Stimulated activated naive CD8-positive, alpha-beta T cell treated with anti-CD3 and anti-CD28 coated beads, Interleukin-15, Interleukin-2, amounts not matched to agents 100 U/mL and 50 U/mL, for 24 hours (primary cell): Measurements from ENCODE around the gene UBC.
"Not testable (repeated sequence)": the region's sequence is repeated elsewhere in the genome, so short reads cannot be mapped to it uniquely, and the experiment has no call there.

ENCODE experiments used
- ATAC-seq: fragments of 150-1000 bp; cut with Tn5 transposase; one replicate; pipeline ENCODE4 v1.10.0; 2021
- DNase-seq: peaks from one replicate; pipeline ENCODE4 v3.0.0; 2021

UBC gene

DNA sequence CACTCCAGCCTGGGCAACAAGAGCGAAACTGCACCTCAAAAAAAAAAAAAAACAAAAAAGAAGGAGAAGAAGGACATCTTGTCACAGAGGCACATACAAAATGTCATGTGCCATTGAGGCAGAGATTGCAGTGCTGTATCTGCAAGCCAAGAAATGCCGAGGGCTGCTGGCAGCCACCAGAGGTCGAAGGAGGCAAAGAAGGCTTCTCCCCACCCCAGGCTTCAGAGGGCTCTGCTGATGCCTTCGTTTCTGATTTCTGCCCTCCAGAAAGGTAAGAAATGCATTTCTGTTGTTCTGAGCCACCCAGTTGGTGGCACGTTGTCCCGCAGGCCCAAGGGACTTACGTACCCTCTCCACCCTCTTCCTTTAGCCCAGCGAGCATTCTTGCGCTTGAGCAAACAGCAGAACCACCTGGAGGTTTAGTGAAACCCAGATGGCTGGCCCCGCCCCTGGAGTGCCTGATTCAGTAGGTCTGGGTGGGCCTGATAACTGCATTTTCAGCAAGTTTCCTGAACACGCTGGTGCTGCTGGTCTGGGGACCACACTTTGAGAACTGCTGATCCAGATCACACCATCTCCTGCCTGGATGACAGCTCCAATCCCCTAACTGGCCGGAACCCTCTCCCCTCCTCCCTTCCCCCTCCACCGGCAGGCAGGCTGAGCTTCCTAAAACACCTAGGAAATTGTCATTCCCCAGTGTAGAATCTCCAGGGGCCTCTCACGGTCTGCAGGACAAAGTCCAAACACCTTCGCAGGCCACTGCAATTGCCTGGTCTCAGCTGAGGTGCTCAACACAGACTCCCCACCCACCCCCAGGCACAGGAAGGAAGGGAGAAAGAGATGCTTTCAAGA is 29.6 kb downstream of the UBC start:
- DNase-seq (no peak), ATAC-seq (peak; percentile 42)

DNA sequence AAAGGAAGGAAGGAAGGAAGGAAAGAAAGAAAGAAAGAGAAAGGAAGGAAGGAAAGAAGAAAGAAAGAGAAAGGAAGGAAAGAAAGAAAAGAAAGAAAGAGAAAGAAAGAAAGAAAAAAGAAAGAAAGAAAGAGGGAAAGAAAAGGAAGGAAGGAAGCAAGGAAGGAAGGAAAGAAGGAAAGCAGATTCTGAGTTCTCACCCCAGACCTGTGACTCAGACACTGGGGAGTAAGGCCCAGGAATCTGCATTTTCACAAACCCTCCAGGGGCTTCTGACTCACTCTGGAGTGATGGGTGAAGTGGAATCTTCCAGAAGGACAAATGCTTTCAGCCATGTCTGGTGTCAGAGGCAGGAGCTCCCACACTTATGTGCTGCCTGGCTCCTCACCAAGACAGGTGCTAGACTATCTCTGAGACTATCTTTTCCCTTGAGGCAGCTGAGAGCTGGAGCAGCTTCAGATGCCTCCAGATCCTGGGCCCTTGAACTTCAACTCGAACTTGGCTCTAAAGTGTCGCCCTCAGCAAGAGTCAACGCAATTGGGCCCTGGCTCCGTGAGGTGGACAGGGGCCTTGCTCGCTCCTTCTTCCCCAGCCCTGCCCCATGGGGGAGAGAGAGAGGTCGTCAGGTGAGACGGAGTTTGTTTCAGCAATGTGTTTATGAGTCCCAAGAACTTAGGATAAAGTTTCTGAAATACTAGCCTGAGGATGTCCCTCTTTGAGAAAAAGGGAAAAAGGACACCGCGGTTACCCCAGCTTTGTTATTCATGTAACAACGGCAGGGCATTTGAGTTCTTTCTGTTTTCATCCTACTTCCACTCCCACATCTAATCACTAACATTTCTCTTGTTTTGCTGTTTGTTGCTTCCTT is 31.0 kb downstream of the UBC start:
- DNase-seq = no peak

DNA sequence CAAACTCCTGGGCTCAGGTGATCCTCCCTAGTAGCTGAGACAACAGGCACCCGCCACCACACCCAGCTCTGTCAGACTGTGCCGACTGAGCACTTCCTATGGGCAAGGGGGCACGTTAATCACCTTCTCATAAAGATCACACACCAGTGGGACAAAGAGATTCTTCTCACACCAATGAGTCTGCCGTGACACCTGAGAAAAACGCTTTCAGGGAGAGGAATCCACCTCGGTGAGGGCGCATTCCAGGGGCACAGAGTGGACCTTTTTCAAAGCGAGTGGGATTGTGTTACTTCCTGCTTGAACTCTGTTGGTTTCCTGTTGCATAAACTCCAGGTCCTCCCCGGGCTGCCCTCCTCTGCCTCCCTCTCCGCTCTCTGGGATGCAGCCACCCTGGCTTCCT is 33.3 kb downstream of the UBC start:
- DNase-seq (no peak), ATAC-seq (no peak)

More for the DNA sequence above, 31.0 kb downstream of the UBC start:
- peak; percentile 19 for ATAC-seq

DNA sequence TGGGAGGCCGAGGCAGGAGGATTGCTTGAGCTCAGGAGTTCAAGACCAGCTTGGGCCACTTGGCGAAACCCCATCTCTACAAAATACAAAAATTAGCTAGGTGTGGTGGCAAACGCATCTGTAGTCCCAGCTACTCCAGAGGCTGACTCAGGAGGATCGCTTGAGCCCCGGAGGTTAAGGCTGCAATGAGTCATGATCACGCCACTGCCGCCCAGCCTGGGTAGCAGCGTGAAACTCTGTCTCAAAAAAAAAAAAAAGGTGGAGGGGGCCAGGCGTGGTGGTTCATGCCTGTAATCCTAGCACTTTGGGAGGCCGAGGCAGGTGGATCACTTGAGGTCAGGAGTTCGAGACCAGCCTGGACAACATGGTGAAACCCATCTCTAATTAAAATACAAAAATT is 34.1 kb downstream of the UBC start:
- not testable (repeated sequence) for ATAC-seq, DNase-seq

DNA sequence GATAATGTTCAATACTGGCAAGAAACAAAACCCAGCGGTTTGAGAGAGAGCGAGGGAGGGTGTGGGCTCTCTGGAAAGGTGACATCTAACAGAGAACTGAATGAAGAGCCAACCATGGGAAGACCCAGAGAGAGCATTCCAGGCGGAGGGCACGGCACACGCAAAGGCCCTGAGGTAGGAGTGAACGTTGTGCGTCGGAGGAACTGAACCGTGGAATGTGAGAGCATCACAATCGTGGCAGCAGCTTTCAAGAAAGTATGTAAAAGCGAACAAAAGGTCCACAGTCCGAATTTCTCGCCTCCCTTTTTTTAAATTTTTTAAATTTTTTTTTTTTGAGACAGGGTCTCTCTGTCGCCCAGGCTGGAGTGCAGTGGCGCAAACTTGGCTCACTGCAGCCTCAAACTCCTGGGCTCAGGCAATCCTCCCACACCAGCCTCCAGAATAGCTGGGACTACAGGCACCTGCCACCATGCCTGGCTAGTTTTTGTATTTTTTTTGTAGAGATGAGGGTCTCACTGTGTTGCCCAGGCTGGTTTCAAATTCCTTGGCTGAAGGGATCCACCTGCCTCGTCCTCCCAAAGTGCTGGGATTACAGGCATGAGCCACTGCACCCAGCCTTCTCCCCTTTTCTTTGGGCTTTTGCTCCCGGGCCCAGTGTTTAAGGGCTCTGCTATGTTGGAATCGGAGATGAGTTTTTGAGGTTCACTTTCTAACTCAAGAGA is 35.5 kb downstream of the UBC start:
- ATAC-seq = no peak
- DNase-seq = no peak

DNA sequence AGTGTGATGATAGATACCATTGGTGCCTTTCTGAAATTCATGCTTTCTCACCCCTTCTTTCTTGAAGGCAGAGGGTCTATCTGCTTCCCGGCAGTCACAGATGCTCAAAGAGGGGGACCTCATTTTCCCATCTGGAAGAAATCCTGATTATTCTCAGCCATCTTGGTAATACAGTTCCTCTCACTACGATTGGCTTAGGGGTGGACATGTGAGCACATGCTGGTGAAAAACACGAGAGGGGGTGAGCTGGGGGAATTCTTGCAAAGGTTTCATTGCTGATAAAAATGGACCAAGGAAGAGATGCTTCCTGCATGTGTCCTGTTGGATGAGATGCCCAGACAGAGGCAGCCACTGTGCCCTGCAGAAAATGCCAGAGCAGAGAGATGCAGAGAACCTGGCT is 37.0 kb downstream of the UBC start:
- DNase-seq (no peak), ATAC-seq (no peak)

DNA sequence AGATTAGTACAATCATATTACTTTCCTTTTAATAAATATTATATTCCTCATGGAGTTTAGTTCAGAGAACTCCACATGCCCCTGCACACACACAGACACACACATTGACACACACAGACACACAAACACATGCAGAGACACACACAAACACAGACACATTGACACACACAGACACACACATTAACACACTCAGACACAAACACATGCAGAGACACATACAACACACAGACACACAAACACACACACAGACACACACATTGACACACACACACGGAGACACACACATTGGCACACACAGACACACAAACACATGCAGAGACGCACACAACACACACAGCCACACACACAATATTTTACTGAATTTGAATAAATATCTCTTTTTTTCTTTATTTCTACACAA is 38.3 kb downstream of the UBC start:
- no peak for DNase-seq
- ATAC-seq = no peak

DNA sequence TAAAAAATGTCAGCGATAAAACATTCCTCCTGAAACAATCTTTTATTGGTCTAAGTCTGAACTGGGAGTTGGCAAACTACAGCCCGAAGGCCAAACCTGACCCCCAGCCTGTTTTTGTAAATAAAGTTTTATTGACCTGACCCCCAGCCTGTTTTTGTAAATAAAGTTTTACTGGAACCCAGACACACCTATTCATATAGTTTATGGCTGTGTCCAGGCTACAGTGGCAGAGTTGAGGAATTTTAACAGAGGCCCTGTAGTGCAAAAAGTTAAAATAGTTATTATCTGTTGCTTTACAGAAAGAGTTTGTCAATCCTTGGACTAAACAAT is 38.7 kb downstream of the UBC start:
- DNase-seq = no peak
- no peak for ATAC-seq

DNA sequence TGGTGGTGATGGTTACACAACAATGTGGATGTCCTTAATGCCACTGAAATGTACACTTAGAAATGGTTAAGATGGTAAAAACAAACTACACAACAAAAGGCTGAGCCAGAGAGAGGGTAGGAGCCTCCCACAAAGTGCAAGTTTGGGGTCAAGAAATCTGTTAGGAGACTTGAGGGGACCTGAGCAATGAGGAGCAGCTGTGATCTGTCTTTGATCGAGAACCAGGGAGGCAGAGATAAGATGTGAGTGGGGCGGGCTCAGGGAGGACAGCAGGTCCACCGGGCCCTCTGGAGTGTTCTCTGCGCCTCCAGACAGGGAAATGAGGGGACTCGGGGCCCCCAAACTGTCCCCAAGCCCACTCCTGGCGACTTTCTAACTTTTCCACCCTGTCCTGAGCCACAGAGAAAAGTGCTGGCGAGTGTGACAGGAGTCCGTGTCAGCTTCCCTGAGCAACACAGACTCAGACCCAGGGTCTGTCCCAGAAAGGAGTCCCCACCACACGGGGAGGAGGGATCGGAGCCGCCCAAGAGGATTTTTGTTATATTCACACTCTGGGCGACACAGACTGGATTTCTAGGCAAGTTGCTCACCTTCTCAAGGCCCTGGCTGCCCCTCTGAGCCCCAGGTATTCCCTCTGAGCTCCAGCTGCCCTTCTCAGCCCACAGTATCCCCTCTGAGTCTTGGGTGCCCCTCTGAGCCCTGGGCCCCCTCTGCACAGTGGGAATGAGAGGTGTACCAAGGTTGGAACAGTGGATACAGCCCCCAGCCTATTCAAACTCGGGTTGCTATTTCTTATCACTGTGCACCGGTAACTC is 39.3 kb downstream of the UBC start:
- DNase-seq (no peak), ATAC-seq (no peak)

DNA sequence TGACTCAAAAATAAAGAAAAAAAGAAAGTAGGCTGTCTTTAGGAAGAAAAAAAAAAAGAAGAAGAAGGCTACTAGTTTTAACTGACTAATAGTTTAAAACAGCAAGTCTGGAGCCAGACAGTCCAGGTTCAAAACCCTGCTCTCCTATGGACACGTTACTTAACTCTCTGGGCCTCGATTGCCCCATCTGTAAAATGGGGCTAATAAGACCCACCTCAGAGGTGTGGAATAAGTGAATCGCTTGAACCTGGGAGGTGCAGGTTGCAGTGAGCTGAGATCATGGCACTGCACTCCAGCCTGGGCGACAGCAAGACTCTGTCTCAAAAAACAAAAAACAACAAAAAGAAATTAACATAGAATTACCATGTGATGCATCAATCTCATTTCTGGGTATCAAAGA is 40.3 kb downstream of the UBC start:
- ATAC-seq = no peak
- no peak for DNase-seq

DNA sequence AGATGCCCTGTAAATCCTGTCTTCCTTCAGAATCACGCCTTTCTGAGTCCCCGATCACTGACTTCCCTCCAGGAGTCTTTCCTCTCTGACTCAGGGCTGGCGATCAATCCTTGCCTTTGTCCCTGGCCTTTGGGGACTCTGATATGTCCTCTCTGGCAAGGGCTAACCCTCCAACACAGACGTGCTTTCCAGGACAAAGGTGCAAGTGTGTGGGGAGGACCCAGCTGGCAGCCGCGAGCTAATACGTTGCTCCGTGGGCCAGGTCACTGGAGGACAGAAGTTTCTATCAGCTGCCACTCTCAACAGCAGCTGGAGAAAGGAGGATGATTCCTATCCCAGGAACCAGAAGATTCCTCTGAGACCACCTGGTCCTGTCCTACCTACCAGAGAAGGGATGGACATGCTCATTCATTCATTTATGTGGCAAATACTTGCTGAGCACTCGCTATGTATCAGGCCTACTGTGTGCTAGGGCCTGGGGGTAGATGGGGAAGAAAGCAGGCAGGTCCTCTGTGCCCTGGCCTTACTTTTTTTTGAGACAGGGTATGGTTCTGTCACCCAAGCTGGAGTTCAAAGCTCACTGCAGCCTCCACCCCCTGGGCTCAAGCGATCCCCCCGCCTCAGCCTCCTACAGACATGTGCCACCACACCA is 42.3 kb downstream of the UBC start:
- ATAC-seq = no peak
- DNase-seq = no peak

DNA sequence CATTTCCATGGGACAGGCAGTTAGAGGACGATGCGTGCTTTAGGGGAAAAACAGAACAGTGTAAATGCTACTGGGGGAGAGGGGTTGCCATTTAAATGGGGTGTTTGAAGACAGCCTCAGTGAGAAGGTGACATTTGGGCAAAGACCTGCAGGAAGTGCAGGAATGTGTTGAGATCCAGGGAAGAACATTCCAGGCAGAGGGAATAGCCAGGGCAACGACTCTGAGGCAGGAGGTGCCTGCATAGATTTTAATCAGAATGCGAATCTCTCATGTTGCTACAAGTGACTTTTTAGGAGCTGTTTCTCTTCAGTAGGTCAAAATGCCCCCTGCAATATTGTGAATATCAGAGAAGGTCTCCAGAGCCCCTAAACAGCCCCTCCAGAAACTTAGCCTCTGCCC is 43.2 kb downstream of the UBC start:
- DNase-seq (no peak), ATAC-seq (no peak)

DNA sequence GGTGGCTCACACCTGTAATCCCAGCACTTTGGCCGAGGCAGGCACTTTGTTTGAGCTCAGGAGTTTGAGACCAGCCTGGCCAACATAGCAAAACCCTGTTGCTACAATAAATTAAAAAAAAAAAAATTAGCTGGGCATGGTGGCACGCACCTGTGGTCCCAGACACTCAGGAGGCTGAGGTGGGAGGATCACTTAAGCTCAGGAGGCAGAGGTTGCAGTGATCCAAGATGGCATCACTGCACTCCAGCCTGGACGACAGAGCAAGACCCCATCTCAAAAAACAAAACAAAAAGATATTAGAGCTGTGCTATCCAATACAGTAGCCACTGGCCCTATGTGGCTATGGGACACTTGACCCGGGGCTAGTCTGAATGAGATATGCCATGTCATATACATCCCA is 43.9 kb downstream of the UBC start:
- DNase-seq = no peak
- no peak for ATAC-seq

DNA sequence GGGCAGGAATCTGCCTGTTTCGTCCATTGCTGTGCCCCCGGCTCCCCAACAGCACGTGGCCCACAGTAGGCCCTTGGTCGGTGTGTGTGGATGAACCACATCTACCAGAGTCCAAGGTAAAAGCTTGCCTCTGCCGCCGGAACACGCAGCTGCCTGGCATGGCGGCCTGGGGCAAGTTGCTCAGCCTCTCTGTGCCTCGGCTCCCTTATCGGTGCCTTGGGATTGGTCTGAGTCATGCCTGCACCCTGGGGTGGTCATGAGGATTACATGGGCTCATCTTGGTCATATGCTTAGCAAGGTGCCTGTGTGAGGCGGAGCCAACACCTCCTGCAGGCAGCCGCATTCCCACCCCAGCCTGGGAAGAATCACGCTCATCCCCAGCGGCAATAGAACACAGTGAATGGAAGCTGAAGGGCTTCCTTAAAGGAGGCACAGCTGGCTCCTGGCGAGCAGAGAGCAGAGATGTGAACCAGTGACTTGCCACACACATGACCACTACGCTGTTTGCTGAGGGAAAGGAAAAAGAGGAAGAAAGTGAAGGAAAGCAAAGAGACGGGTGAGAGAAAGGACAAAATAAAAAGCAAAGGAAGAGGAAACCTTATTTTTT is 45.3 kb downstream of the UBC start:
- ATAC-seq (peak; percentile 63), DNase-seq (no peak)

DNA sequence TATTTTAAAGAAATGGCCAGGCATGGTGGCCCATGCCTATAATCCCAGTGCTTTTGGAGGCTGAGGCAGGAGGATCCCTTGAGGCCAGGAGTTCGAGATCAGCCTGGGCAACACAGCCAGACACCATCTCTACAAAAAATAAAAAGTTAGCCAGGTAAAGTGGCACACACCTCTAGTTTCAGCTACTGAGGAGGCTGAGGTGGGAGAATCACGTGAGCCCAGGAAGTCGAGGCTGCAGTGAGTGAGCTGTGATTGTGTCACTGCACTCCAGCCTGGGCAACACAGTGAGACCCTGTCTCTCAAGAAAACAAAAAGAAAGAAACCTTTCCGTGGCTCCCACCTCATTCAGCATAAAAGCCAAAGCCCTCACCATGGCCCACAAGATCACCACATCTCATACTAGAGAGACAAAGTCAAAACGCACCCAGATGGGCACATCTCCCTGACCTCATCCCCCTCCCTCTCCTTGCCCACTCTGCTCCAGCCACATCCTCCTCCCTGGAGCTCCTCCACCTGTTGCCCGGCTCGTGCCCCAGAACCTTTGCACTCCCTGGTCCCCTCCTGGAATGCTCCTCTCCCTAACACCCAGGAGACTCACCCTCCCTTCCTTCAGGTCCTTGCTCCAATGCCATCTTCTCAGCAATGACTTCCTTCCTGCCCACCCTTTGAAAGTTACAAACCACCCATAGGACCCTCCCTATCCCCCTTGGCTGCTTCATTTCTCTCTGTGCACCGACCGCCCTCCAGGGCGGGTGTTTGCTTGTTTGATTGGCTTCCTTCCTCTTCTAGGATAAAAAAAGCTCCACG is 46.0 kb downstream of the UBC start:
- no peak for ATAC-seq
- no peak for DNase-seq

DNA sequence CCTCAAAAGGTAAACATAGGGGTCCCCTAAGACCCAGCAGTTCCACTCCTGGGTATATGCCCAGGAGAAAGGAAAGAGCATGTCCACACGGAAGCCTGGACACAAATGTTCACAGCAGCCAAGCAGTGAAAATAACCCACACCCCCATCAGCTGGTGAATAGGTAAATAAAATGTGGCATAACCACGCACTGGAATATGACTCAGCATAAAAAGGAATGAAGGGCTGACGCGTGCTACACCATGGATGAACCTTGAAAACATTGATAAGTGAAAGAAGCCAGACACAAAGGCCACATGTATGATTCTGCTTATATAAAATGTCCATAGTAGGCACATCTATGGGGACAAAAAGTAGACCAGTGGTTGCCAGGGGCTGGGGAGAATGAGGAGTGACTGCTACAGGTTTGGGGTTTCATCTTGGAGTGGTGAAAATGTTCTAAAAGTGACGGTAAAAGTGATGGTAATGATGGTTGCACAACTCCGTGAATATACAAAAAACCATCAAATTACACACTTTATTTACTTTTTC is 47.0 kb downstream of the UBC start:
- DNase-seq (no peak), ATAC-seq (no peak)

DNA sequence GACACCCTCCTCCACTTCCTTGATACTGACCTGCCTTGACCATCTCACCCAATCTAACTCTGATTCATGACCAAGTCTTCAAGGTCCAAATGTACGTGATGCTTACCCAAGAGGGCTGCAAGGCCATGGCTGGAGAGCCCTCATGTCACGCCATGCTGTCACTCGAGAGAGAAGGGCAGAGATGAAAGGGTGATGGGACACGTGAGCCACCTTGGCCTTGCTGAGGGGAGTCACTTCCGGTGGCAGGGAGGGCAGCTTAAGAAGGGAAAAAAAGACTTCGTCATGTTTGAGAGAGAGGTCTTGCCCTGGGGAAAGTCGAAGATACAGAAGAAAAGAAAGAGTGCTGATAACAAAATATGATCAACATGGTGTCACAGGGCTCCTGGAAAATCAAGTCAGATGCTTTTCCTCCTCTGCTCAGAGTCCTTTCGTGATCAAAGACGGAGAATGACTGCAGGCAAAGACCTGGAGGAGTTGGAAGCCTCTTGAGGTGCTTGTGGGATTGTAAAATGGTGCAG is 47.5 kb downstream of the UBC start:
- DNase-seq = no peak
- no peak for ATAC-seq

DNA sequence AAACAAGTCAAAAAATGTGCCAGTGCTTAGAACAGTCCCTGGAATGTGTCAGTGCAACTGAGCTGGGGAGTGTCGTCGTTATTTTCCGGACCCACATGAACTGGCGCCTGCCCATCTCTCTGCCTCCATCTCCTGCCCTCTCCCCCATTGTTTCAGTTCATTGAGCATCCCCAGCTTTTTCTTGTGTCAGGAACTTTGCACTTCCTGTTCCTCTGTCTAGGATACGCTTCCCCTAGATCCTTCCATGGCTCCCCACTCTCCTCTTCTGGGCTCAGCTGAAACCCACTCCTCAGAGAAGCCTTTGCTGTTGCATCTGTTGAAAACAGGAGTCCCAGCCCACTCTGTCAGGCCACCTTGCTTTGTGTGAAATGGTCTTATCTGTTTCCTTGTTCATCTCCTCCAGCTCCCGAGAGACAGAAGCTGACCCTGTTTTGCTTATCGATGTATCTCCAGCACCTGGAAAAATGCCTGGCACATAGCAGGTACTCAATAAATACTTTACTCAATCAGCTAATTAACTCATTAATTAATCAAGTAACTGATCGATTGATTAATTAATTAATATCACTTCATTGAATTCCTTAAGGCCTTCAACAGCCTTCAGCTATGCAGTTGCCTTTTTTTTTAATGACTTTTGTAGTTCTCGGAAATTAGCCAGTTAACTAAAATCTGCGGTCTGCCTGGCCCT is 48.1 kb downstream of the UBC start:
- no peak for ATAC-seq
- DNase-seq = no peak

DNA sequence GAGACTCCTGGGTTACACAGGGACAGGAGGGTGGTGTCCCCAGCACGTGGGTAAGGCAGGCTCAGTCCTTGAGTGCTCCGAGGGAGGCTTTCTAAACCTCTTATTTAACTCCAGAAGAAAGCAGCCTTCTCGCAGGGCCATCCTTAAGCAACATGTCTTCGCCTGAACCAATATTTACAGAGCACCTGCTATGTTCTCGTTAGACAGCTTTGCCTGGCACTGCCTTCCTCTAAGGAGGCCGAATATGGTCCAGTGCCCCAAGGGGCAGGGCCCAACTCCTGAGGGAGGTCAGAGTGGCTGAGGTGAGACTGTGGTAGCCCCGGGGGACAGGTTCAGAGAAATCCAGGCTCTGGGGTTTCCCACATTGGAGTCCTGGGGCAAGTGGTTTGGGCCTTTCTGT is 48.7 kb downstream of the UBC start:
- ATAC-seq (no peak), DNase-seq (no peak)
